Suppressor macrophage treated with lipopolysaccharide for 1 hour (primary cell): ENCODE measurements around the gene MACROH2A1.

Source experiments
- DNase-seq, 3 donors: peaks; one replicate each; pipeline ENCODE4 v3.0.0-alpha.2; 2020 to 2022

Gene MACROH2A1

DNA sequence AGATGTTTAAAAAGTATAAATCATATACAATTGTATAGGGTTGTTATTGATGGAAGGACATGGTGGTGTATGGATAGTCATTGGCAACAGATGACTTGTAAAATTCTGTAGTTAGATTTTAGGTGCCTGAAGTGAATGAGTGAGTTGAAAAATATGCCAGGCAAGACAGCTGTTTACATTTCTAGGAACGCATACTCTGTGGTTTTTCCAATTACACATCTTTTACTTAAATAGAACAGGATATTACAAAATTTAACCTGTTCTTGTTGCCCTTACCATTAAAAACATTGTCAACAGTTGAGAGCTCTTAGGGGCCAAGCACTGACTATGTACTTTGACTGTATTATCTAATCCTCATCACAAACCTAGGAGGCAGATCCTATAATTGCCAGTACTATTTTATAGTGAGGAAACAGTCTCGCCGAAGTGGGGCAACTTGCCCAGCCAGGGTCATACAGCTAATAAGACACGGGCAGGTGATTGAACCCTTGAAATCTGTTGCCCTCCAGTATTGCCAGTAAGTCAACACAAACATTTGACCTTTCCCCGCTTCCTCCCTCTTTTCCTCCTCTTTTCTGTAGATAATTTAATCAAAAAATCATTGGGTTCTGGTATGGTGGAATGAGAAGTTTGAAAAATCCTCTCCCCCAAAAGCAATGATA is 88.6 kb downstream of the MACROH2A1 start:
- no peak for DNase-seq

DNA sequence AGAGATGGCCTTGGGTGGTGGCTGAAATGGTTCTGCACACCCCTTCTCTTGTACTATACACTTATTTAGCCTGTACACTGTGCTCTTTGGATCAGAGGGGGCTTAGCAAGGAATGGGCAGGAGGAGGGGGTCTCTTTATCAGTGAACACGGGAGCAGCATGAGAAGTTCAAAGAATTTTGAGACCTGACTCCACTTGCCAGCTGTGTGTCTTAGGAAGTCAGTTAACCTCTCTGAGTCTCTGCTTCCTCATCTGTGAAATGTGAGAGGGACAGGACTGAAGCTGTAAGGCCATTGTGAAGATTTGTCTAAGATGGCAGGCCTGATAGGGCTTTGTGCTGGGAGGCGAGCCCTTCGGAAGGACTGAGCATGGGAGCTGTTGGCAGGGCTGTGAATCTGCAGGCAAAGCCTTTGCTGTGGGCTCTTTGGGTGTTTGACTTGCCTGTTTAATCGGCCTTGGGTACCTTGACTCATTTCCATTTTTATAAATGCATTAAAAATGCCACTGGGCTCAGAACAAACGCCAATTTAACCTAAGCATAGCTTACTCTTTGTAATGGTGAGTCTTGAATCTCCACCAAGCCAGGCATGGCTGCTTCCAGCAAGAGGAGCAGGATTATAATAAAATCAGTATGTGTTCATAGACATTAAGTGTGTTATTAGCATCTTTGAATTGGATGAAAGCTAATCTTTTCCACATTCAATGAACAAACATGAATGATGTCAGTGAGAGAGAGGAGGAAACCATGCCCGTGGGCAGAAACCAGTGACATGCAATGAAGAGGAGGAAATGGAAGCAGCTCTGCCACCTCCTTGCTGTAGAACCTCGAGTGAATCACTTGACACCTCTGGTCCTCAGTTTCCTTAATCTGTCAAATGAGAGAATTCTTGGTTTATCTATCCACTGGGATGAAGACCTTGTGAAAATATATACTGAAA is 89.4 kb downstream of the MACROH2A1 start:
- DNase-seq = peak; percentile 37 to 50 (median 45)

DNA sequence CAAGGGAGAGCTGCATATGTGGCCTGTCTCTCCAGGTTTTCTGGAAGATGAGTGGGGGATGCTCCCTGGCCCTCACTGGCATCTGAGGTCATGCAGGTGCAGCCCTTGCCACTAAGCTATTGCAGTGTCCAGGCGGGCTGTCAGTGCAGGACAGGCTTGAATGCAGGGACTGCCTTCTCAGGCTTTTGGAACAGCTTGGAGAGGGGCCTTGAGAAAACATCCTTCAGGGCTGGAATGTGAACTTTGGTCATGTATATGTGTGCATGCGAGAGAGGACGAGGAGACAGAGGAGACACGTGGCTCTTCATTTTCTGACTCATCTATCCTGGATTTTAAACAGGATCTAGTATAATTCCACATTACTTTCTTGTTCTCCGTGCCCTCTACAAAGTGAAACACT is 90.3 kb downstream of the MACROH2A1 start:
- no peak for DNase-seq

- DNase-seq = peak in 1 of 3 donors; percentile 10
Observed at GRCh38 chr5:135308245-135308644, 90.8 kb downstream of the MACROH2A1 start.

DNA sequence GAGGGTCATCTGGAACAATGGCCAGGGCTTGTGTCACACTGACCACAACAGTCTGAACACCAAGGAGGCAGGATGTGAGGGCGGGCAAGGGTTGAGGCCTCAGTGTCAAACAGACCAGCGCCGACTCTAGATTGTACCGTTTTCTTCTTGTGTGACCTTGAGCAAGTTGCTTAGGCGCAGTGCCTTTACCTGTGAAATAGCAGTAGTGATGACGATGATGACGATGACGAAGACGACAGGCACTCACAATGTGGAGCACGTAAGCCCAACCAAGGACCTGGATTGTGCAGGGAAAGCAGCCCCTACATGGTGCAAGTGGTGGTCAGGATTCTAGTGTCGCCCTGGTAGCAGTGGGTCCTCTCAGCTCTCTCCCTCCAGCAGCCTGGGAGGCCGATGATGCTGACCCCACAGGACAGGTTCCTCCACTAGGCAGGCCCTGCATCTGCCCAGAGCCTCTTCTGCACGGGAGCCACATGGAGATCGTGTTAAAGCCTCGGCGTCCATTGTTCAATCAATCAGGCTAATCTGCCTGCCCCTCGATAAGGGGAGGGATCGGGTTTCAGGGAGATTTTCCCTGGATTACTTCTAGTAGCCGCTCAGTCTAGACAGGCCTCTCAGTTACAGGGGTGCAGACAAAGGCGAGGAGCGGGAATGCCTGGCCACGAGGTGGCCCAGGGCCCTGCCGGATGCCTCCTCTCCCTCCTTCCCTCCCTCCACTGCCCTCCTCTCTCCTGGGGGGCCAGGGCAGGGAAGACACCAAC is 91.7 kb downstream of the MACROH2A1 start:
- no peak for DNase-seq

DNA sequence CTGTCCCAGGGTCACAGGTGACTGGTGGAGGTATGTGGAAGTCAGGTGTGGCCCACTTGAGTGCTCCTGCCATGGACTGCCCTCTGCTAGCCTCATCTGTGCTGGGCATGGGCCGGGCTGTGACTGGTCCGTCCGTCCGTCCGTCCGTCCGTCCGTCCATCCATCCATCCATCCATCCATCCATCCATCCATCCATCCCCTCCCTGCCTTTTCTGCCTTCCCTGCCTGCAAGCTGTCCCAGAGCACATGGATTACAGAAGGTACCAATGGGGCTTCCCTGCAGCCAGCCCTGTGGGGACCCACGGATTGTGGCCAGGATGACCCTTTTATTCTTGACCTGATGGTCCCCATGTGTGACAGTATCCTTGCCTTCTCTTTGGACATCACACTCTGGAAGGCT is 92.5 kb downstream of the MACROH2A1 start:
- no peak for DNase-seq

GRCh38 chr5:135304352-135305221 is 94.4 kb downstream of the MACROH2A1 start:
- no peak for DNase-seq

DNA sequence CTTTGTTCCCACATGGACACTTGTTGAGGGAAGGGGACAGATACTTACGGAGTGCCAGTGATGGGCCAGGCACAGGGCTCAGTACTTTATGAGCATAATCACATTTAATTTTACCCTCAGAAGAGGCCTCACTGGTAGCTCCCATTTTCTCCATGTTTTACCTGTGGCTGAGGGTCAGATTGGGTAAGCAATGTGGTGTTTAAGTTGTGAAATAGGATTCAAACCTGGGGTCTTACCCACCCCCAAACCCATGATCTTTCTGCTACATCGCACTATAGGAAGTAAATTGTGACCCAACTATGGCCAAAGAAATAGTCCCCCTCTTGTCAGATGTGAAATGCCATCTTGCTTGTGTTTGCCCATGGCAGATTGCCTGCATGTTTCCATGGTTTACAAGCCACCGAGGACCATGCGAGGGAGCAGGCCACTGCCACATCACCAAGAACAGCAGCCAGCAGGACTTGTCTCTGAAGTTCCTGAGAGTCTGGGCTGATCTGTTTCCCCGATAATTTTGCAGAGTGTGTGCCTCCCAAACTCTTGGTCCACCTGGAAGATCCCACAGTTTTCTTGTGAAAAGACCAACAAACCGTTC is 95.4 kb downstream of the MACROH2A1 start:
- no peak for DNase-seq

GRCh38 chr5:135296900-135297816 is 101.9 kb downstream of the MACROH2A1 start:
- DNase-seq = no peak

- no peak for DNase-seq
Observed at GRCh38 chr5:135295852-135296251, 103.2 kb downstream of the MACROH2A1 start.

DNA sequence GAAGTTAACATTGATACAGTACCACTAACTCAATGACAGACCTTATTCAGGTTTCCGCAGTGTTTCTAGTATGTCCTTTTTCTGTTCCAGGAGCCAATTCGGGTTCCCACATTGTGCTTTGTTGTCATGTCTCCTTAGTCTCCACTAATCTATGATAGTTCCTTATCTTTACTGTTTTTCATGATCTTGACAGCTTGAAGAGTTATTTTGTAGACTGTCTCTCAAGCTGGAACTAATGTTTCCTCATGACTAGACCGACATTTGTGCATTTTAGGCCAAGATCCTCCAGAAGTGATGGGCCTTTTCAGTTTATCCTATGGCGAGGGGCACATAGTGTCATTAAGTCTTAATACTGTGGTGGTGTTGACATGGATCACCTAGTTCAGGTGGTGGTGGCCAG is 104.2 kb downstream of the MACROH2A1 start:
- DNase-seq = no peak

DNA sequence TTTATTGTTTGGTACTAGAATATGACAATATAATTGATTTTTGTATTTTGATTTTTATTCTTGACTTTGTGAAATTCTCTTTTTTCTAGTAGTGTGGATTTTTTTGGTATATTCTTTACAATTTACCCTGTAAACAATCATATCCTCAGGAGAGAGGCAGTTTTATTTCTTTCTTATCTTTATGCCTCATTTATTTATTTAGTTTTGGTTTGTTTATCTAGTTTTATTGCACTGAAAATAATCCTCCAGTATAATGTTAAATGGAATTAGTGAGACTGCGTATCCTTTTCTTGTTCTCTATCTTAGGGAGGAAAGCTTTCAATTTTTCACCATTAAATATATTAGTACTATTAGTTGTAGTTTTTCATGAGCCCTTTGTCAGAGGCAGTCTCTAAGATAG is 109.4 kb downstream of the MACROH2A1 start:
- no peak for DNase-seq

GRCh38 chr5:135287551-135287950 is 111.5 kb downstream of the MACROH2A1 start:
- no peak for DNase-seq
